GM08714 (cell line): ENCODE data around the gene IFNGR2.
"Not testable (repeated sequence)": the region's sequence is repeated elsewhere in the genome, so short reads cannot be mapped to it uniquely, and the experiment has no call there.

Experiments
- H3K4me3 ChIP-seq: fragments of 200-500 bp; sonication (Bioruptor generic); 2 replicates; pipeline ENCODE4 v1.5.1; 2014; ENCODE audit warnings: mild to moderate bottlenecking, low read length, inconsistent platforms
- ZNF274 ChIP-seq: IDR thresholded peaks from 2 replicates; pipeline ENCODE4 v1.6.1; 2012; ENCODE audit warnings: mild to moderate bottlenecking, low read depth, low read length

Gene IFNGR2

DNA sequence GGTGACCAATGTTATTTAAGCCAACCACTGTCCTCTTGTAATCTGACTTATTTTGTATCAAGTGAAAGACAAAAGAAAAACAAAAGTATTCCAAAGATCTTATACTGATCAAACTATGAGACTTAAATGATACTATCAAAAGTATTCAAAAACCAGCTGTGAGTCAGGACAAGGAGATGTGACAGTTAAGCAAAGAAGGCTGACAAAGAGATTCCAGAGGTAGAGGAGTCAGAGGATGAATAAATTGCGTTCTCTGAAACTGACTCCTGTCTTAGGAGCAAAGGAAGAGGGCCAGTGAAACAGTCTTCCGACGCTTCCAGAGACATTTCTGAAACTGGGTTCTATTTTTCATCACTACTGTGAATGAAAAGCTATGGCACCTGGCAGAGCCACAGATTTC lies 55.6 kb downstream of the IFNGR2 start:
- TF ChIP-seq ZNF274, result no peak
- H3K4me3 ChIP-seq, result no peak overlapping the region

DNA sequence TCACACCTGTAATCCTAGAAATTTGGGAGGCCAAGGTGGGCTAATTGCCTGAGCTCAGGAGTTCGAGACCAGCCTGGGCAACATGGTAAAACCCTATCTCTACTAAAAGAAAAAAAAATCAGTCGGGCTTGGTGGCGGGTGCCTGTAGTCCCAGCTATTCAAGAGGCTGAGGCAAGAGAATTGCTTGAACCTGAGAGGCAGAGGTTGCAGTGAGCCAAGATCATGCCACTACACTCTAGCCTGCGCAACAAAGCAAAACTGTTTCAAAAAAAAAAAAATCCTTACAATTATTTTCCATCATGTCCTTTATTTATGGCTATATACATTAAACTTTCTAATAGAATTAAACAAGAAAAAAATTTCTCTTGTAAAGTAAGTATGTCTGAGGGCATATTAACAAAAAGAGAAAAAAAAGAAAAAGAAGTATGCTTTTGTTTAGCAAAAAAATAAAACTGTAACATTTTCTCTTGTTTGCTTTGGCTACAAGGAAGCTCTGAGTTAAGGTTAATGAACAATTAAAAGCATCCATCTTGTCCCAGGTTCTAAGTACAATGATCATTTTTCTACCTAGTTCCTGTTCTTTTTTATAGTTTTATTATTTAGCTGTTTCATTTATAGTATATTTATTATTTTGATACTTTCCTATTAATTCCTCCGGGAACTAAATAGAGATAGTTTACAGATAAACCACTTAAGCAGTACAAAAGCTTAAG lies 58.5 kb downstream of the IFNGR2 start:
- H3K4me3 ChIP-seq, result no peak overlapping the region
- TF ChIP-seq ZNF274, result no peak

DNA sequence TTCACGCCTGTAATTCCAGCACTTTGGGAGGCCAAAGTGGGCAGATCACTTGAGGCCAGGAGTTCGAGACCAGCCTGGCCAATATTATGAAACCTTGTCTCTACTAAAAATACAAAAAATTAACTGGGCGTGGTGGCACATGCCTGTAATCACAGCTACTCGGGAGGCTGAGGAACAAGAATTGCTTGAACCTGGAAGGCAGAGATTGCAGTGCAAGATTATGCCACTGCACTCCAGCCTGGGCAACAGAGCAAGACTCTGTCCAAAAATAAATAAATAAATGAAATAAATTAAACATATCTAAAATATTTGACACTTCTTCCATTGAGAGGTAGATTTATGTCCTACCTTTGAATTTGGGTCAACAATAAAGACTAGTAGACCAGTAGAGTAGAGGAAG lies 66.0 kb downstream of the IFNGR2 start:
- H3K4me3 ChIP-seq, result not testable (repeated sequence)

DNA sequence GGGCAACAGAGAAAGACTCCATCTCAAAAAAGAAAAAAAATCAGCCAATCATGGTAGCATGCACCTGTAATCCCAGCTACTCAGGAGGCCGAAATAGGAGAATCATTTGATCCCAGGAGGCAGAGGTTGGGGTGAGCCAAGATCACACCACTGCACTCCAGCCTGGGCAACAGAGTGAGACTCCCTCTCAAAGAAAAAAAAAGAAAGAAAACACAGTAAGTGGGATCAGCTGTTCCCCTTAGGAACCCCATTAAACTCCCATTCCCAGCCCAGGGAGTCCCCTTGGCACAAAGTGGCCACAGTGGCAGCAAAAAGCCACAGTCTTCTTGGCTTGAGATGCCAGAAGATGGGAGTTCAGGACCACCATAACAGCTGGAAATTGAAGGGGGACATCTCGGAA lies 67.5 kb downstream of the IFNGR2 start:
- no peak for TF ChIP-seq ZNF274
- H3K4me3 ChIP-seq, result no peak overlapping the region

DNA sequence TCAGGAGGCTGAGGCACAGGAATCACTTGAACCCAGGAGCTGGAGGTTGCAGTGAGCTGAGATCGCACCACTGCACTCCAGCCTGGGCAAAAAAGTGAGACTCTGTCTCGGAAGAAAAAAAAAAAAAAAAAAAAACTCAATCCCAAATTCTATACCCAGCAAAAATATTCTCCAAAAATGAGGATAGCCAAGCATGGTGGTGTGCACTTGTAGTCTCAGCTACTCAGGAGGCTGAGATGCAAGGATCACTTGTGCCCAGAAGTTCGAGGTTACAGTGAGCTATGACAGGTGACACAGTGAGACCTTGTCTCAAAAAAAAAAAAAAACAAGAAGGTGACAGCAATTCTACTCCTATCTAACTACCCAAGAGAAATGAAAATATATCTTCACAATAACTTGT lies 70.1 kb downstream of the IFNGR2 start:
- H3K4me3 ChIP-seq, result no peak overlapping the region
- no peak for TF ChIP-seq ZNF274

DNA sequence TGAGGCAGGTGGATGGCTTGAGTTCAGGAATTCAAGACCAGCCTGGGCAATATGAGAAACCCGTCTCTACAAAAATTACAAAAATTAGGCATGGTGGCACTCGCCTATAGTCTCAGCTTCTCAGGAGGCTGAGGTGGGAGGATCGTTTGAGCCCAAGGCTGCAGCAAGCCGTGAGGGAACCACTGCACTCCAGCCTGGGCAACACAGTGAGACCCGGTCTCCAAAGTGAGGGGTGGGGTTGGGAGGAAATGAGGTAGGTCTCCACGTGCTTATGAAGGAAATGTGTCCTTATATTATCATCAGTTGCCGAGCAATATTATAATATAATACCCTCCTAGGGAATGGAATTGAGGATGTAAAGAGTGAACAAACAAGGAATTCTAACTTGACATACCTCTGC lies 73.9 kb downstream of the IFNGR2 start:
- no peak for TF ChIP-seq ZNF274
- H3K4me3 ChIP-seq, result no peak overlapping the region

DNA sequence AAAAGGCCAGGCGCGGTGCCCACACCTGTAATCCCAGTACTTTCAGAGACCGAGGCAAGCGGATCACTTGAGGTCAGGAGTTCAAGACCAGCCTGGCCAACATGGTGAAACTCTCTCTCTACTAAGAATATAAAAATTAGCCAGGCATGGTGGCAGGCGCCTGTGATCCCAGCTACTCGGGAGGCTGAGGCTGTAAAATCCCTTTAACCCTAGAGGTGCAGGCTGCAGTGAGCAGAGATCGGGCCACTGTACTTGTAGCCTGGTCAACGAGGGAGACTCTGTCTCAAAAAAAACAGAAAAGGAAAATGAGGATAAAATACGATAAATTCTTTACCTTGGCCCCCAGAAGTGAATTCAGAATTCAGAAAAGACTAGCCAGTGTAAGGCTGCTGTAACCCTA lies 75.0 kb downstream of the IFNGR2 start:
- no peak for TF ChIP-seq ZNF274
- H3K4me3 ChIP-seq, result peak overlapping the region; percentile 99

DNA sequence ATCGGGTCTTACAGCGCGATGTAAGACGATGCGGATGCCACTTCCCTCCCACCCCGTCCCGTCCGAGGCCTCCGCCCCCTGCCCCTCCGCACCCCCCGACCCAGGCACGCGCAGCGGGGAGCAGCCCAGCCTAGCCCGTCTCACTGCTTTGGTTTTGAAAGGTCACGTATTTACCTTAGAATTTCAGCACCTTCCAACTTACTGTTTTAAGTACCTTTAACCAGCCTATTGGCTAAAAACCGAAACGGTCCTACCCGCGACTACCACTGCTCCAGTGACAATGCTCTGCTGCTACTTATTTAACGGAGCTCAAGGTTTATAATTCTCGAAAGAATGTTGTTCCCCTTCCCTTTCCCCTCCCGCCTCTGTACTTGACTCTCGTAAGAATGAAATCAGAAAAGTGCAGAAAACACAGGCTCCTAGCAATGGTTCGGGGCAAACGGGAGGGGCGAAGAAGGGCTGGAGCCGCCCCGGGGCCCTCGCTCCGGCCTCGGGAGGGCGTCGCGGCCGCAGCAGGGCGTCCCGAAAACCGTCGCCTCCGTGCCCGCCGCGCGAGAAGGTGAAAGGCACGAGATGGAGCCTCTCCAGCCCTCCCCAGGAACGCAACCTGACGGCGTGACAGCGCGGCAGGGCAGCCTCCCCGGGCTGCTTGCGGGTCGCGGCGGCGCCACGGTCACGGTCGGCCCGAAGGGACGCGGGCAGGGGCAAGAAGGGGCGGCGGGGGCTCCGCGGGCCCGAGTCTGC lies 75.9 kb downstream of the IFNGR2 start:
- no peak for TF ChIP-seq ZNF274
- peak overlapping the region; percentile 99 for H3K4me3 ChIP-seq

DNA sequence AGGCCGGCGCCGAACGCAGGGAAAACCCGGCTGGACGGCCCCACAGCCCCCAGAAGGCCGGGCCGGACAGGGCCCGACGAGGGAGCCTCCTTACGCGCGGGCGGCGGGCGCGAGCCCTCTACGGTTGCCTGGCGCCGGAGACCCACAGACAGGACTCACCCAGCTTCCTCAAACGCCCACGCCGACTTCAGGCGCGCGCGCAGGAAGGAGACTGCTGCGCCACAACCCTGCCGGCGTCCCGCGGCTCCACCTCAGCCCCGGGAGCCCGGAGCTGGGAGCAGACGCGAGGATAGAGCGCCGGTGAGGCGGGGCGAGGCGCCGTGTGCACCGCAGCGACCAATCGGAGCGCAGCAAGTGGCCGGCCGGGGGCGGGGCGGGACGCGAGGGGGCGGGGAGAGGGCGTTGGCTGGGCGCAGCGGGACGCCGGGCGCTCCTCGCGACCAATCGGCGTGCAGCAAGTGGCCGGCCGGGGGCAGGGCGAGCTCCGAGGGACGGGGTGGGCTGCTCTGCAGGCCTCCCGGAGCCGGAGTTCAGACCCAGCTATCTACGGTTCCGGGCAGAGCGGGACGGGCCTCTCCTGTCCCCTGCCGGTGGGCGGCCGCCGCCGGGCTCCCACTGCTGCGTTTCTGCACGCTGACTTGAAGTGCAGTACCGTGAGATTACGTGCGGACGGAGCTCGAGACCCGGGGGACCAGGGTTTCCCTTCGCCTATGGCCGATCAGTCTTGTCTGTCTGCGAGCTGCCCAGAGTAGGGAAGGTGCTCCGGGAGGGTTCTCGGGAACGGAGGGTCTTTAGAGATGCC lies 76.7 kb downstream of the IFNGR2 start, which contains the start of gene TMEM50B:
Gene TMEM50B, minus strand, starts transcription at position 296 of the 802 bp plus-strand sequence. CDS start 11,089 bp downstream, outside the sequence.
- H3K4me3 ChIP-seq, result peak within 1 kb of the TSS; percentile 99
- TF ChIP-seq ZNF274, result no peak

DNA sequence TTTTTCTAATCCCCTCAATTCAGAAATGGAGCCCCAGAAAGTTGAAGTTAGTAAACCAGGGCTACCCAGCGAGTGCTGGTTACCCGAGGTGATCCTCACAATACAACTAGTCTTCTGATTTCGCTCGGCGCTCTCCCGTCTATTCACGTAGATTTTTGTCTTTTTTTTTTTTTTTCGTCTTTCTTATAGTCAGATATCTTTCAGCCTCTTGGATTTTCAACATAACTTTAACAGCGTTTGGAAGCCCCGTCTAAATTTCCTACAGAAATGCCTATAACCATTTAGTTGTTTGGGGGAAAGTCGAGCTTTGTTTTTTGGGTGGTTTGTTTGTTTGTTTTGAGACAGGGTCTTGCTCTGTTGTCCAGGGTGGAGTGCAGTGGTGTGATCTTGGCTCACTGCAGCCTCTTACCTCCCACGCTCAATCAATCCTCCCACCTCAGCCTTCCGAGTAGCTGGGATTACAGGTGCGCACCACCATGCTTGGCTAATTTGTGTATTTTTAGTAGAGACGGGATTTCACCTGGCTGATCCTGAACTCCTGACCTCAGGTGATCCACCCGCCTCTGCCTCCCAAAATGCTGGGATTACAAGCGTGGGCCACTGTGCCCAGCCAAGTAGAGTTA lies 77.4 kb downstream of the IFNGR2 start:
- no peak for TF ChIP-seq ZNF274
- H3K4me3 ChIP-seq, result peak overlapping the region; percentile 95

DNA sequence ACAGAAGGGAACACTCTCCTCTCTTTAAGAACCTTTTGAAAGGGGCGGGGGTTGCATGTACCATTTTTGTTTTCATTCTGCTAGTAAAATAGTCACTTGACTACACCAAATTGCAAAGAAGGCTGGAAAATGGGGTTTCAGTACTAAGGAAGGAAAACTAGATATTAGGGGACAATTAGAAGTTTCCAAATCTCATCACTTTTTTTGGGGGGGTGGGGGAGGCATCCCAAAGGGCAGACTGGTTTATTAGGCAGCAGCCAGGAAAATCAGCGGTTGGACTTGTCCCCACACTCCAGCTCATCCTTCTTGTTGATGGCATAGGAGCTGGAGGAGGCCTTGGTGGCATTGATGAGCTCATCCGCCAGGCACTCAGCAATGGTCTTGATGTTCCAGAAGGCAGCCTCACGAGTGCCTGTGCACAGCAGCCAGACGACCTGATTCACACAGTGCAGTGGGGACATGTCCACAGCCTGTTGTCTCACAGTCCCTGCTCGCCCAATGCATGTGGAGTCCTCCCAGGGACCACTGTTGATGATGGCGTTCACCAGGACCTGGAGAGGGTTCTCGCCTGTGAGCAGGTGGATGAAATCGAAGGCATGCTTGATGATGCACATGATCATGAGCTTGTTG lies 78.2 kb downstream of the IFNGR2 start:
- no peak for TF ChIP-seq ZNF274
- no peak overlapping the region for H3K4me3 ChIP-seq
